ENCODE data around the gene ARID3C.

DNA sequence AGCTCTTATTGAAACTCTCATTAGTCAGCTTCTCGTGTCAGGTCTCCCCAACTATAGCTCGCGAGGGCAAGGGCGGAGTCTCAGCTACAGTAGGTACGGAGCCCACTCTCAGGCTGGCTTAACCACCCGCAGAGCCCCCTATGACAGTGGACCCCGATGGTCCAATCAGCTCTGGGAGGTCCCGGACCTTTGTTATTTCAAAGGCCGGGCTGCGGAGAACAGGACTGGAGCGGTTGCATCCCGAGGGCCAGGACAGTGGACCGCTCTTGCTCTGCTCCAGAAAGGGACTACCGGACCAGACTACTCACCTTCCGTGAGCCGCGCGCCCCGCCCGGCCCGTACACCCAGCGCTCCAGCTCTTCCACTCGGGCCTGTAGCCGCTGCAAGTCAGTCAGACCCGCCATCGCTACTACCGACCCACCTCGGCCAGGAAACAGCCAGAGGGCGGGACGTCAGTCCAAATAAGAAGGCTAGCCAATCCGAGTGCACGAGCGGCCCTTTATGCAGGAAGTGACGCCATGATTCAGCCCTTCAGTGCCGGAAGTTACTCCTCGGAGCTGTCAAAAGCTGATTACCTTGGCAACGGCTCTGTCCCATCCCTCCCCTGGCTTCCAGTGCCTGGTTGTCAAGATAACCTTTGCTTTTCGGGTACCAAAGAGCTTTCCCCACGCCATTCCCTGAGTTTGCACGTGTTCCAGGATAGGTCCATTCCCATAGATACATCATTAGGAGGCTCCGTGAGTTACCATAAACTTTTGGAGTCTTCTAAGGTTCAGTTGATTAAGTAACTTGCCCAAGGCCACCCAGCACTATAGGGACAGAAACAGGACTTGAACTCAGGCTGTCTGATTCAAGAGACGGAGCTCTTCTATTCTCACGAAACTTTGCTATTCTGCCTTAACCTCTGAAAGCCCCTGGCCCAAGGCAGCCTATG is 8.5 kb downstream of the ARID3C start, which contains the start of gene DCTN3:
- TF ChIP-seq, protein P1, sequence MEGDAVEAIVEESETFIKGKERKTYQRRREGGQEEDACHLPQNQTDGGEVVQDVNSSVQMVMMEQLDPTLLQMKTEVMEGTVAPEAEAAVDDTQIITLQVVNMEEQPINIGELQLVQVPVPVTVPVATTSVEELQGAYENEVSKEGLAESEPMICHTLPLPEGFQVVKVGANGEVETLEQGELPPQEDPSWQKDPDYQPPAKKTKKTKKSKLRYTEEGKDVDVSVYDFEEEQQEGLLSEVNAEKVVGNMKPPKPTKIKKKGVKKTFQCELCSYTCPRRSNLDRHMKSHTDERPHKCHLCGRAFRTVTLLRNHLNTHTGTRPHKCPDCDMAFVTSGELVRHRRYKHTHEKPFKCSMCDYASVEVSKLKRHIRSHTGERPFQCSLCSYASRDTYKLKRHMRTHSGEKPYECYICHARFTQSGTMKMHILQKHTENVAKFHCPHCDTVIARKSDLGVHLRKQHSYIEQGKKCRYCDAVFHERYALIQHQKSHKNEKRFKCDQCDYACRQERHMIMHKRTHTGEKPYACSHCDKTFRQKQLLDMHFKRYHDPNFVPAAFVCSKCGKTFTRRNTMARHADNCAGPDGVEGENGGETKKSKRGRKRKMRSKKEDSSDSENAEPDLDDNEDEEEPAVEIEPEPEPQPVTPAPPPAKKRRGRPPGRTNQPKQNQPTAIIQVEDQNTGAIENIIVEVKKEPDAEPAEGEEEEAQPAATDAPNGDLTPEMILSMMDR (conservative IDR thresholded peaks at IDR 0.05 in 1 of 2, IDR thresholded peaks at IDR 0.05 in 1 of 2; ENCODE audit: low read depth in 1 of 2, low read length in 2 of 2) = no peak
- TF ChIP-seq EZH2 (IDR thresholded peaks at IDR 0.05; ENCODE audit: low read length, missing control alignments) = no peak
